Left kidney (tissue), 1 donor: ENCODE results near the gene MRGPRX2. TPM values are rescaled to one million over a fixed set of nuclear protein-coding genes. Genes with fewer than 3 reads are reported as not detected.

Experiments
- polyA plus RNA-seq: library from polyadenylated mRNA; unstranded; fragments of 120-200 nt; gene quantifications from one replicate; pipeline ENCODE4 v1.2.1, GENCODE V29; 2013; ENCODE audit not compliant: insufficient read length

Gene MRGPRX2
- polyA plus RNA-seq, 1 donor = not detected

Other genes starting within 250 kb of the MRGPRX2 start
- gene MRGPRX1, start 121.3 kb downstream of the MRGPRX2 start, polyA plus RNA-seq = not detected
- gene ZDHHC13, start 56.5 kb upstream of the MRGPRX2 start, polyA plus RNA-seq = 24.2 TPM
- gene CSRP3, start 141.3 kb upstream of the MRGPRX2 start, polyA plus RNA-seq = not detected
- 11.4 TPM for gene E2F8, start 180.2 kb upstream of the MRGPRX2 start, polyA plus RNA-seq